ENCODE measurements around the gene ANKRD31.
A peak's percentile ranks its signal among the peaks of the same experiment; 100 is the strongest.
"Not testable (repeated sequence)": the region's sequence is repeated elsewhere in the genome, so short reads cannot be mapped to it uniquely, and the experiment has no call there.

The ANKRD31 gene

DNA sequence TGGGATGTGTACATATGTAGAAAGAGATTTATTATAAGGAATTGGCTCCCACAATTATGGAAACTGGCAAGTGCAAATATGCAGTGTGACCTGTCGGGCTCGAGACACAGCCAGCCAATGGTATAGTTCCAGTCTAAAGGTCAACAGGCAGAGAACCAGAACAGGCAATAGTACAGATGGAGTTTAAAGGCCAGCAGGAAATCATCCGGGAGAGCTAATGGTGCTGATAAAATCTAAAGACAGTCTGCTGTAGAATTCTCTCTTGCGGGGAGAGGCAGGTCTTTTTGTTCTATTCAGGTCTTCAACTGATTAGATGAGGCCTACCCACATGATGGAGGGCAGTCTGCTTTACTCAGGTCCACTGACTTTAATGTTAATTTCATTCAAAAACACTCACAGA, 21.8 kb downstream of the ANKRD31 start:
- in situ Hi-C loops (cut with HindIII; ENCODE audit: low pct_unique_long_range_greater_than_20kb, low sequenced_read_pairs), result no loop called here
- DNase-seq (ENCODE audit: low read depth in 1 of 2, low spot score in 1 of 2), result no peak
- TF ChIP-seq JUND (IDR thresholded peaks at IDR 0.05; ENCODE audit: low read depth), result no peak

DNA sequence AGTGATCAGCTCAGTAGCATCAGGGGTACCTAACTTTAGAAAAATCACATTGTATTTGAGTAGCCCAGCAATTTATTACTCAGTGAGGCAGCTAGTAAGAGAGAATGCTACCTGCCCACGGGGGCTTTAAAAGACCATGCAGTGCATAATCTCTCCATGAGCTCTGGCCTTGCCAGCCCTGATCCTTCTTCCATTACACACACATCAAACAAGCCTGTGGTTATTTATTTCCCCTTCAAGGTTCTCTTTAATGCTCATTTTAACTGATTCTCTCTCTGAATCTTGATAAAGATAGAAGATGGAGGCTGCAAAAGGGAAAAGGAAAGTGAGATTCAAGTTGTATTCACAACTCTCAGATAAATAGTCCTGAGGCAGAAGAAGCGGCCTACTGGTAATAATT, 22.3 kb downstream of the ANKRD31 start:
- in situ Hi-C loops (cut with HindIII; ENCODE audit: low pct_unique_long_range_greater_than_20kb, low sequenced_read_pairs), result no loop called here
- no peak for TF ChIP-seq JUND (IDR thresholded peaks at IDR 0.05; ENCODE audit: low read depth)
- no peak for DNase-seq (ENCODE audit: low read depth in 1 of 2, low spot score in 1 of 2)

DNA sequence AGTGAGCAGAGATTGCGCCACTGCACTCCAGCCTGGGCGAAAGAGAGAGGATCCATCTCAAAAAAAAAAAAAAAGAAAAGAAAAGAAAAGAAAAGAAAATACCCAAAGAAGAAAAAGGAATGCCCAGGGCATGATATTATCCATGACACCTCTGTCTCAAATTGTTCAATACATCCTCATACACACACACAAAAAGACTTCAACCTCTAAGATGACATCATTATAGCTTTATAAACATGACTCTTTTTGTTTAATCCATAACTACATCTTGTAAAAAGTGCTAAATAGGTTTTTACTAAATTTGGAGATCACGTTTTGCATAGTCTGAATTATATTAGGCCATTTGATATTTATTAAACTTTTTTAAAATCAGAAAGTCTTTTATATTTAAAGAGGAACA, 33.1 kb downstream of the ANKRD31 start:
- in situ Hi-C loops (cut with HindIII; ENCODE audit: low pct_unique_long_range_greater_than_20kb, low sequenced_read_pairs), result no loop called here
- TF ChIP-seq JUND (IDR thresholded peaks at IDR 0.05; ENCODE audit: low read depth), result no peak

GRCh38 chr5:75202935-75203334, 33.7 kb downstream of the ANKRD31 start:
- peak in 1 of 2 experiments; percentile 5 for DNase-seq (ENCODE audit: low read depth in 1 of 2, low spot score in 1 of 2)
- no peak for TF ChIP-seq JUND (IDR thresholded peaks at IDR 0.05; ENCODE audit: low read depth)
- in situ Hi-C loops (cut with HindIII; ENCODE audit: low pct_unique_long_range_greater_than_20kb, low sequenced_read_pairs), result no loop called here

More for the DNA sequence above, 33.1 kb downstream of the ANKRD31 start:
- DNase-seq (ENCODE audit: low read depth in 1 of 2, low spot score in 1 of 2), result no peak

GRCh38 chr5:75200776-75201175, 35.9 kb downstream of the ANKRD31 start:
- DNase-seq (ENCODE audit: low read depth in 1 of 2, low spot score in 1 of 2), result no peak
- in situ Hi-C loops (cut with HindIII; ENCODE audit: low pct_unique_long_range_greater_than_20kb, low sequenced_read_pairs), result no loop called here
- TF ChIP-seq JUND (IDR thresholded peaks at IDR 0.05; ENCODE audit: low read depth), result no peak

DNA sequence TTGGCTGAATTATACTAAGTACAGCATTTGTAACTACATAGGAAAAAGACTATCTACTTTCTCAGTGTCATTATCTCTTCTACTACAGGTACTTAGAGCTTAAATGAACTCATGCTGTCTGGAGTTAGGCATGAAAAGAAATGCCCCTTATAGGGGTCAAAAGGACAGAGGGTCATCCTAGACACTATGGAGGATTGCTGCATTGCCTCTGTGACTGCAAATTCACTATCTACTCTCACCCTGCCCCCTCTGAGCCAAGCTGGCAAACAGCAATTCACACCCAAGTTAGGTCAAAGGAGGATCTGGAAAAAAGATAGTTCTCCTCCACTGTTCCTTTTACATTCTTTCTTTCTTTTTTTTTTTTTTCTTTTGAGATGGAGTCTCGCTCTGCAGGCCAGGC, 36.7 kb downstream of the ANKRD31 start:
- in situ Hi-C loops (cut with HindIII; ENCODE audit: low pct_unique_long_range_greater_than_20kb, low sequenced_read_pairs), result no loop called here
- TF ChIP-seq JUND (IDR thresholded peaks at IDR 0.05; ENCODE audit: low read depth), result no peak
- no peak for DNase-seq (ENCODE audit: low read depth in 1 of 2, low spot score in 1 of 2)

DNA sequence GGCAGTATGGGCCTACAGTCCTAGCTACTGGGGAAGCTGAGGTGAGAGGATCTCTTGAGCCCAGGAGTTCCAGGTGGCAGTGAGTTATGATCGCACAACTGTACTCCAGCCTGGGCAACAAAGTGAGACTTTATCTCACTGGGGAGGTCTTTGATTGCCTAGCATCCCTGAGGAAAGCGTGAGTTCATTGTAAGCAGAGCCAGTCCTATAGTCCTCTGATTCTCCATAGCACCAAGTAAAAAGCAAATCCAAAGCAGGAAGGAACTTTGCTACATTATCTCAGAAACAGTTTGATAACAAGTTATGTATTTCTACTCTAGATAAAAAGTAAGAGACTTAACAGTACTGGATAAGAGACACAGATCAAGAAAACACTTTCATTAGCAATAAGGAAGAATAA, 37.6 kb downstream of the ANKRD31 start:
- no peak for TF ChIP-seq JUND (IDR thresholded peaks at IDR 0.05; ENCODE audit: low read depth)
- DNase-seq (ENCODE audit: low read depth in 1 of 2, low spot score in 1 of 2), result no peak
- in situ Hi-C loops (cut with HindIII; ENCODE audit: low pct_unique_long_range_greater_than_20kb, low sequenced_read_pairs), result no loop called here

DNA sequence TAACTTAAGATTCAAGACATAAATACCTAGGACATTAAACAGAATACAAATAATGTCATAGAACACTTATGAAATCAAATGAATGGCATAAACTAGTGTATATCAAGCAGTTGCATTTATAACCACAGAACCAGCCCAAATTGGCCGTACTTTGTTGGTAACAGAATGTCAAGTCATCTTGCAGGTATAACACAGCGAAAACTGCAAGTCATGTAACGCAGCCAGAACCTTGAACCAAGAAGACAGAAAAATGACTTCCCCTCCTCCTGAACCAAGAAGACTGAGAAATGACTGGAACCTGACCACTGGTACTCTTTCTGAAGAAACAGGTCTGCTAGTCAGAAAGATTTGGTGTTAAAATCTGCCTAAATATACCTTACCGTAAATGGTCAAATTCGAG, 38.9 kb downstream of the ANKRD31 start:
- in situ Hi-C loops (cut with HindIII; ENCODE audit: low pct_unique_long_range_greater_than_20kb, low sequenced_read_pairs), result no loop called here
- no peak for TF ChIP-seq JUND (IDR thresholded peaks at IDR 0.05; ENCODE audit: low read depth)

GRCh38 chr5:75192804-75193203, 43.9 kb downstream of the ANKRD31 start:
- no peak for DNase-seq (ENCODE audit: low read depth in 1 of 2, low spot score in 1 of 2)
- in situ Hi-C loops (cut with HindIII; ENCODE audit: low pct_unique_long_range_greater_than_20kb, low sequenced_read_pairs), result no loop called here
- no peak for TF ChIP-seq JUND (IDR thresholded peaks at IDR 0.05; ENCODE audit: low read depth)

More for the DNA sequence above, 38.9 kb downstream of the ANKRD31 start:
- DNase-seq (ENCODE audit: low read depth in 1 of 2, low spot score in 1 of 2), result no peak

- in situ Hi-C loops (cut with HindIII; ENCODE audit: low pct_unique_long_range_greater_than_20kb, low sequenced_read_pairs), result no loop called here
- DNase-seq (ENCODE audit: low read depth in 1 of 2, low spot score in 1 of 2), result no peak
- no peak for TF ChIP-seq JUND (IDR thresholded peaks at IDR 0.05; ENCODE audit: low read depth)
Measured at GRCh38 chr5:75192264-75192663, 44.4 kb downstream of the ANKRD31 start.

- in situ Hi-C loops (cut with HindIII; ENCODE audit: low pct_unique_long_range_greater_than_20kb, low sequenced_read_pairs), result no loop called here
- DNase-seq (ENCODE audit: low read depth in 1 of 2, low spot score in 1 of 2), result no peak
- TF ChIP-seq JUND (IDR thresholded peaks at IDR 0.05; ENCODE audit: low read depth), result no peak
Measured at GRCh38 chr5:75190227-75190626, 46.5 kb downstream of the ANKRD31 start.

DNA sequence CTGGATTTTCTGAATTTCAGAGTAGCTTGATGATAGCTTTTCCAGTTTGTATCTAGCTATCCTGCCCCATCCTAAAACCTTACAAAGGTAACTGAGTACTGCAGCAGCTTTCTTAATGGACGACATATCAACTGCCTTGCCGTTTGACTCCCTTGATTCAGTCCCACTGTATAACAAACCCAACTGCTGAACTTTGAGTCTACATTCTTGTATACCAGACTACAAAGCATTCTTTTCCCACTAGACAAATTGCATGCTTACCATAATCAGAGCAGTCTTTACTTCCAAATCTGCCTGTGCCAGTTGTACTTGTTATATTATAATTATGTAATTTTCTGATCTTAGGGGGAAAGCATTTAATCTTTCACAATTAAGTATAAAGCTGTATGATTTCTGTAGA, 47.3 kb downstream of the ANKRD31 start:
- TF ChIP-seq JUND (IDR thresholded peaks at IDR 0.05; ENCODE audit: low read depth), result no peak
- in situ Hi-C loops (cut with HindIII; ENCODE audit: low pct_unique_long_range_greater_than_20kb, low sequenced_read_pairs), result no loop called here
- no peak for DNase-seq (ENCODE audit: low read depth in 1 of 2, low spot score in 1 of 2)

DNA sequence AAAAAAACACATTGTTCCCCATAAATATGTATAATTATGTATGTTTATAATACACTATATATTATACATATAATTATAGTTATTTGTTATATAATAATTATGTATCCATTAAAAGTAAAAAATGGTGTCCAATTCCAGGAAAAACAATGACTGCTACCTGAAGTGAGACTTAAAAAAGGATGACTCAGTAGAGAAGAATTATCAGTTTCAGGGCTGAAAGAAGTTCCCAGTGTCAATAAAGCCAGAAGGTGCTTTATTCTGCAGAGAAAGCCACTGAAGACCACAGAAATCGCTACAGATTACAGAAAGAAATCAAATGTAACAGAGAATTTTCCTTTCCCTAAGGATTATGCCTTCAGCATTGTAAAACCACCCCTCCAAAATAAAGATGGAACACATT, 50.9 kb downstream of the ANKRD31 start:
- in situ Hi-C loops (cut with HindIII; ENCODE audit: low pct_unique_long_range_greater_than_20kb, low sequenced_read_pairs), result no loop called here

GRCh38 chr5:75176009-75176408, 60.7 kb downstream of the ANKRD31 start:
- in situ Hi-C loops (cut with HindIII; ENCODE audit: low pct_unique_long_range_greater_than_20kb, low sequenced_read_pairs); DNase-seq (ENCODE audit: low read depth in 1 of 2, low spot score in 1 of 2): not testable (repeated sequence)

More for the DNA sequence above, 50.9 kb downstream of the ANKRD31 start:
- DNase-seq (ENCODE audit: low read depth in 1 of 2, low spot score in 1 of 2), result no peak
- TF ChIP-seq JUND (IDR thresholded peaks at IDR 0.05; ENCODE audit: low read depth), result no peak

GRCh38 chr5:75174872-75175271, 61.8 kb downstream of the ANKRD31 start:
- DNase-seq (ENCODE audit: low read depth in 1 of 2, low spot score in 1 of 2); in situ Hi-C loops (cut with HindIII; ENCODE audit: low pct_unique_long_range_greater_than_20kb, low sequenced_read_pairs): not testable (repeated sequence)
